ENCODE measurements around the gene CXCR2. TPM values are rescaled to one million over a fixed set of nuclear protein-coding genes. Genes with fewer than 3 reads are reported as not detected.

CXCR2 gene
- total and polyA plus RNA-seq, 10 of the 15 experiments (the other 5 are each of a cell fraction or from before 2014, with no cell fraction given): 0.04 to 0.62 (median 0.16) TPM

DNA sequence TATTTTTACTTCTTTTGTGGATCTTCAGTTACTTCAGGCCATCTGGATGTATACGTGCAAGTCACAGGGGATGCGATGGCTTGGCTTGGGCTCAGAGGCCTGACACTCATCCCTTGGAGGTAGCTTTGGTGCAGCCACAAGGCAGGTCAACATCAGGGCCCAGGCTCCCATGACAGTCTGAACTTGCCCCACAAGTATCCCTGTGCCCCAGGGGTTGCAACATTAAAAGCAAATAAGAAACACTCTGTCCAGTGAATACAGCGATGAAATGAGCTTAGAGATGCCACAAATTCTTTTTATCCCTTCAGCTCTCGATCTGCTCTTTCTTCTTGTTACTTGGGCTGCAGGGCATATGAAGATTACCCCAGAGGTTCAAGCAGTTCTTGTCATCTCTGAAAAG, 54.0 kb downstream of the CXCR2 start:
- no peak overlapping the region for H2AFZ ChIP-seq (ENCODE audit: control insufficient read depth, low read depth, low read length)
- ATAC-seq: no peak
- no peak for DNase-seq (ENCODE audit: low read depth, low spot score)
- H3K4me2 ChIP-seq (ENCODE audit: control insufficient read depth, insufficient read depth): no peak overlapping the region
- H3K9me3 ChIP-seq (replicated peaks; ENCODE audit: control insufficient read depth, insufficient read depth, low read length): no peaks in the 10 kb centered on the region; the same call in 2 of the 3 replicates
- intact Hi-C loops (cut with micrococcal nuclease; ENCODE audit: unreplicated experiment): loop anchor here (10.0 kb wide), 1 partner anchor 175 kb away; the partner anchor contains the start of gene CATIP
- ChIA-PET CTCF (no interaction called here), POLR2A (no interaction called here), RAD21 (ENCODE audit: unreplicated experiment) (no interaction called here), SMC1A (ENCODE audit: uncharacterized antibody, unreplicated experiment) (interaction anchor here (1.2 kb wide), 1 partner anchor 78 kb away, joined by 3 read pairs; no protein-coding TSS in a partner anchor)
- FAIRE-seq: no peak
- no peak overlapping the region for H3K4me3 ChIP-seq
- H4K20me1 ChIP-seq (ENCODE audit: control insufficient read depth, insufficient read depth): no peaks in the 10 kb centered on the region
- H3K27ac ChIP-seq (ENCODE audit: control insufficient read depth, insufficient read depth): no peak overlapping the region
- 80% methylated on average over 4 of the region's 4 CpGs for WGBS (ENCODE audit: insufficient coverage, insufficient replicate concordance, low lambda C conversion rate, missing lambda C conversion rate)
- H3K9ac ChIP-seq (ENCODE audit: control insufficient read depth, insufficient read depth, low read length): no peak overlapping the region
- H3K4me1 ChIP-seq (ENCODE audit: control insufficient read depth, insufficient read depth, low read length): no peaks in the 10 kb centered on the region
- H3K36me3 ChIP-seq (ENCODE audit: control insufficient read depth in 2 of 2, insufficient read depth in 2 of 2, low read length in 1 of 2): no peaks in the 10 kb centered on the region
- no peak for TF ChIP-seq NBN (IDR thresholded peaks at IDR 0.05)
- peaks cover 0 to 1% of the 10 kb centered on the region in 2 experiments; a peak in 3 of 4 replicates for H3K27me3 ChIP-seq (replicated peaks in 1 of 2; ENCODE audit: control insufficient read depth in 2 of 2, insufficient read depth in 2 of 2, low read length in 1 of 2)
- H3K79me2 ChIP-seq (ENCODE audit: control insufficient read depth, insufficient read depth, low read length): no peaks in the 10 kb centered on the region
- in situ Hi-C loops (cut with MboI): no loop called here
- no TSS peak for BruUV-seq (replicated peaks)

DNA sequence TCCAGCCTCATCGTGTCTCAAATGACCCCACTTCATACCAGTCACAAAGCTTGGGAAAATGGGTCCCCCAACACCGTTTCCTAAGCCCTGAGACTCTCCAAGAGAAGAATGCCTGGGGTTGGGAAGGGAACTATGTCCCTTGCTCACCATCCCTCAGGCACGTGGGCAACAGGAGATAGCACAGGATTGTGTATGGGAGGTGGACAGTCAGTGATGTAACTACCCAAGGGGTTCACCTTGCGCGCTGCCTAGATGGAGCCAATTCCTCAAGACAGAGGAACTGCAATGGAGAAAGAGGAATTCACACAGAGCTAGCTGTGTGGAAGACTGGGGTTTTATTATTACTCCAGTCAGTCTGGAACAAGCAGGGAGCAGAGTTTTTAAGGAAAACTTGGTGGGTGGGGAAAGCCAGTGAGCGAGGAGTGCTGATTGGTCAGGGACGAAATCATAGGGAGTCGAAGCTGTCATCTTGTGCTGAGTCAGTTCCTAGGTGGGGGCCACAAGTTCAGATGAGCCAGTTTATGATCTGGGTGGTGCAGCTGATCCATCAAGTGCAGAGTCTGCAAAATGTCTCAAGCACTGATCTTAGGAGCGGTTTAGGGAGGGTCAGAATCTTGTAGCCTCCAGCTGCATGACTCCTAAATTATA, 54.8 kb downstream of the CXCR2 start:
- H3K27me3 ChIP-seq (replicated peaks in 1 of 2; ENCODE audit: control insufficient read depth in 2 of 2, insufficient read depth in 2 of 2, low read length in 1 of 2): peaks cover 0 to 1% of the 10 kb centered on the region in 2 experiments; a peak in 3 of 4 replicates
- ChIA-PET POLR2A (no interaction called here), RAD21 (ENCODE audit: unreplicated experiment) (no interaction called here), CTCF (interaction anchor here (0.8 to 1.6 kb wide), 4 partner anchors 9 to 175 kb away, joined by 3 to 4 read pairs (median 4); partner anchors contain the start of genes AAMP and PNKD), SMC1A (ENCODE audit: uncharacterized antibody, unreplicated experiment) (interaction anchor here (1.2 kb wide), 1 partner anchor 77 kb away, joined by 3 read pairs; no protein-coding TSS in a partner anchor)
- H4K20me1 ChIP-seq (ENCODE audit: control insufficient read depth, insufficient read depth): no peaks in the 10 kb centered on the region
- DNase-seq (ENCODE audit: low read depth, low spot score) (no peak), FAIRE-seq (no peak), ATAC-seq (no peak)
- no peak overlapping the region for H3K27ac ChIP-seq (ENCODE audit: control insufficient read depth, insufficient read depth)
- H3K79me2 ChIP-seq (ENCODE audit: control insufficient read depth, insufficient read depth, low read length): no peaks in the 10 kb centered on the region
- no peak overlapping the region for H3K9ac ChIP-seq (ENCODE audit: control insufficient read depth, insufficient read depth, low read length)
- BruUV-seq (replicated peaks): no TSS peak
- H3K9me3 ChIP-seq (replicated peaks; ENCODE audit: control insufficient read depth, insufficient read depth, low read length): no peaks in the 10 kb centered on the region; the same call in 2 of the 3 replicates
- no peaks in the 10 kb centered on the region for H3K4me1 ChIP-seq (ENCODE audit: control insufficient read depth, insufficient read depth, low read length)
- intact Hi-C loops (cut with micrococcal nuclease; ENCODE audit: unreplicated experiment) (loop anchor here (10.0 kb wide), 1 partner anchor 174 kb away; the partner anchor contains the start of gene CATIP), in situ Hi-C loops (cut with MboI) (no loop called here)
- H3K36me3 ChIP-seq (ENCODE audit: control insufficient read depth in 2 of 2, insufficient read depth in 2 of 2, low read length in 1 of 2): no peaks in the 10 kb centered on the region
- no peak overlapping the region for H2AFZ ChIP-seq (ENCODE audit: control insufficient read depth, low read depth, low read length)
- no peak overlapping the region for H3K4me2 ChIP-seq (ENCODE audit: control insufficient read depth, insufficient read depth)
- 21% methylated on average over 9 of the region's 9 CpGs for WGBS (ENCODE audit: insufficient coverage, insufficient replicate concordance, low lambda C conversion rate, missing lambda C conversion rate)
- H3K4me3 ChIP-seq: no peak overlapping the region
- TF ChIP-seq, protein P1, sequence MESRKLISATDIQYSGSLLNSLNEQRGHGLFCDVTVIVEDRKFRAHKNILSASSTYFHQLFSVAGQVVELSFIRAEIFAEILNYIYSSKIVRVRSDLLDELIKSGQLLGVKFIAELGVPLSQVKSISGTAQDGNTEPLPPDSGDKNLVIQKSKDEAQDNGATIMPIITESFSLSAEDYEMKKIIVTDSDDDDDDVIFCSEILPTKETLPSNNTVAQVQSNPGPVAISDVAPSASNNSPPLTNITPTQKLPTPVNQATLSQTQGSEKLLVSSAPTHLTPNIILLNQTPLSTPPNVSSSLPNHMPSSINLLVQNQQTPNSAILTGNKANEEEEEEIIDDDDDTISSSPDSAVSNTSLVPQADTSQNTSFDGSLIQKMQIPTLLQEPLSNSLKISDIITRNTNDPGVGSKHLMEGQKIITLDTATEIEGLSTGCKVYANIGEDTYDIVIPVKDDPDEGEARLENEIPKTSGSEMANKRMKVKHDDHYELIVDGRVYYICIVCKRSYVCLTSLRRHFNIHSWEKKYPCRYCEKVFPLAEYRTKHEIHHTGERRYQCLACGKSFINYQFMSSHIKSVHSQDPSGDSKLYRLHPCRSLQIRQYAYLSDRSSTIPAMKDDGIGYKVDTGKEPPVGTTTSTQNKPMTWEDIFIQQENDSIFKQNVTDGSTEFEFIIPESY (IDR thresholded peaks at IDR 0.05): no peak
- TF ChIP-seq, protein P2, sequence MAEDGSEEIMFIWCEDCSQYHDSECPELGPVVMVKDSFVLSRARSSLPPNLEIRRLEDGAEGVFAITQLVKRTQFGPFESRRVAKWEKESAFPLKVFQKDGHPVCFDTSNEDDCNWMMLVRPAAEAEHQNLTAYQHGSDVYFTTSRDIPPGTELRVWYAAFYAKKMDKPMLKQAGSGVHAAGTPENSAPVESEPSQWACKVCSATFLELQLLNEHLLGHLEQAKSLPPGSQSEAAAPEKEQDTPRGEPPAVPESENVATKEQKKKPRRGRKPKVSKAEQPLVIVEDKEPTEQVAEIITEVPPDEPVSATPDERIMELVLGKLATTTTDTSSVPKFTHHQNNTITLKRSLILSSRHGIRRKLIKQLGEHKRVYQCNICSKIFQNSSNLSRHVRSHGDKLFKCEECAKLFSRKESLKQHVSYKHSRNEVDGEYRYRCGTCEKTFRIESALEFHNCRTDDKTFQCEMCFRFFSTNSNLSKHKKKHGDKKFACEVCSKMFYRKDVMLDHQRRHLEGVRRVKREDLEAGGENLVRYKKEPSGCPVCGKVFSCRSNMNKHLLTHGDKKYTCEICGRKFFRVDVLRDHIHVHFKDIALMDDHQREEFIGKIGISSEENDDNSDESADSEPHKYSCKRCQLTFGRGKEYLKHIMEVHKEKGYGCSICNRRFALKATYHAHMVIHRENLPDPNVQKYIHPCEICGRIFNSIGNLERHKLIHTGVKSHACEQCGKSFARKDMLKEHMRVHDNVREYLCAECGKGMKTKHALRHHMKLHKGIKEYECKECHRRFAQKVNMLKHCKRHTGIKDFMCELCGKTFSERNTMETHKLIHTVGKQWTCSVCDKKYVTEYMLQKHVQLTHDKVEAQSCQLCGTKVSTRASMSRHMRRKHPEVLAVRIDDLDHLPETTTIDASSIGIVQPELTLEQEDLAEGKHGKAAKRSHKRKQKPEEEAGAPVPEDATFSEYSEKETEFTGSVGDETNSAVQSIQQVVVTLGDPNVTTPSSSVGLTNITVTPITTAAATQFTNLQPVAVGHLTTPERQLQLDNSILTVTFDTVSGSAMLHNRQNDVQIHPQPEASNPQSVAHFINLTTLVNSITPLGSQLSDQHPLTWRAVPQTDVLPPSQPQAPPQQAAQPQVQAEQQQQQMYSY (CRISPR knock-in tag; IDR thresholded peaks at IDR 0.05): no peak
- TF ChIP-seq, protein P3, sequence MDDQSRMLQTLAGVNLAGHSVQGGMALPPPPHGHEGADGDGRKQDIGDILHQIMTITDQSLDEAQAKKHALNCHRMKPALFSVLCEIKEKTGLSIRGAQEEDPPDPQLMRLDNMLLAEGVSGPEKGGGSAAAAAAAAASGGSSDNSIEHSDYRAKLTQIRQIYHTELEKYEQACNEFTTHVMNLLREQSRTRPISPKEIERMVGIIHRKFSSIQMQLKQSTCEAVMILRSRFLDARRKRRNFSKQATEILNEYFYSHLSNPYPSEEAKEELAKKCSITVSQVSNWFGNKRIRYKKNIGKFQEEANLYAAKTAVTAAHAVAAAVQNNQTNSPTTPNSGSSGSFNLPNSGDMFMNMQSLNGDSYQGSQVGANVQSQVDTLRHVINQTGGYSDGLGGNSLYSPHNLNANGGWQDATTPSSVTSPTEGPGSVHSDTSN (IDR thresholded peaks at IDR 0.05; ENCODE audit: insufficient replicate concordance, low read depth, low read length): no peak
- TF ChIP-seq ZNF24 (IDR thresholded peaks at IDR 0.05): no peak
- TF ChIP-seq SMAD5 (IDR thresholded peaks at IDR 0.05; ENCODE audit: low read depth): no peak
- TF ChIP-seq YY1 (IDR thresholded peaks at IDR 0.05; ENCODE audit: low read depth, low read length): no peak
- TF ChIP-seq ZNF207 (IDR thresholded peaks at IDR 0.05; ENCODE audit: borderline replicate concordance): no peak
- TF ChIP-seq CREB1 (IDR thresholded peaks at IDR 0.05; ENCODE audit: low read depth): no peak
- no peak for TF ChIP-seq ZNF384 (IDR thresholded peaks at IDR 0.05; ENCODE audit: borderline replicate concordance, low read depth, low read length)
